Measurements from ENCODE around the gene ZNF512B.

- no peak for TF ChIP-seq POLR2A (IDR thresholded peaks at IDR 0.05; ENCODE audit: low read depth, low read length)
- TF ChIP-seq POLR2AphosphoS5 (IDR thresholded peaks at IDR 0.05; ENCODE audit: low read depth, low read length), result no peak
- TF ChIP-seq TAF1 (IDR thresholded peaks at IDR 0.05; ENCODE audit: borderline replicate concordance, low read depth, low read length), result no peak
These were observed 36.1 kb downstream of the ZNF512B start for GRCh38 chr20:63933646-63934045.

All from GM12892 (cell line).